K562 (cell line): ENCODE data around the gene RPL7L1. TPM values are rescaled to one million over a fixed set of nuclear protein-coding genes. Genes with fewer than 3 reads are reported as not detected.

ENCODE experiments used
- CSDE1 ChIP-seq, 2 experiments: fragments of 450-650 bp; IDR thresholded peaks; 2 replicates each; pipeline ENCODE4 v1.6.1; 2016; ENCODE audit warnings: mild to moderate bottlenecking in 1 of 2
- CTBP1 ChIP-seq: fragments of 450-650 bp; IDR thresholded peaks from 2 replicates; pipeline ENCODE4 v1.6.1; 2016; ENCODE audit warnings: borderline replicate concordance
- DMBX1 ChIP-seq: fragments of 250-450 bp; sonication (Bioruptor Pico); IDR thresholded peaks from 2 replicates; pipeline ENCODE4 v1.8.0; 2022; ENCODE audit warnings: inconsistent platforms, mild to moderate bottlenecking, moderate library complexity, borderline replicate concordance
- ERF ChIP-seq: fragments of 450-650 bp; formaldehyde crosslinking; IDR thresholded peaks from 2 replicates; pipeline ENCODE4 v1.4.0; 2020; ENCODE audit warnings: mild to moderate bottlenecking, mixed read lengths
- HSF4 ChIP-seq: fragments of 250-450 bp; sonication (Bioruptor Pico); IDR thresholded peaks from 2 replicates; pipeline ENCODE4 v2.1.2; 2022; ENCODE audit warnings: mild to moderate bottlenecking, moderate library complexity, borderline replicate concordance
- KDM2B ChIP-seq: fragments of 250-450 bp; sonication (Bioruptor Pico); IDR thresholded peaks from 2 replicates; pipeline ENCODE4 v1.8.0; 2021; ENCODE audit warnings: mild to moderate bottlenecking, moderate library complexity
- MAZ ChIP-seq, 2 experiments: fragments of 450-650 bp in 1 of 2; sonication (generic) in 1 of 2; formaldehyde crosslinking; IDR thresholded peaks in 1 of 2; conservative IDR thresholded peaks in 1 of 2; 2 replicates each; pipeline versions ENCODE4 v1.4.0 to v1.5.0; 2020; ENCODE audit warnings: mild to moderate bottlenecking in 1 of 2, missing genetic modification reagents in 1 of 2
- MXI1 ChIP-seq: IDR thresholded peaks from 2 replicates; pipeline ENCODE4 v1.6.1; 2011; ENCODE audit warnings: low read depth, mild to moderate bottlenecking, improper control_type of control experiment, low read length
- NFIC ChIP-seq: fragments of 450-650 bp; IDR thresholded peaks from 2 replicates; pipeline ENCODE4 v1.6.1; 2017; ENCODE audit warnings: mild to moderate bottlenecking, inconsistent platforms
- NFIX ChIP-seq: fragments of 250-450 bp; sonication (Bioruptor Pico); IDR thresholded peaks from 2 replicates; pipeline ENCODE4 v1.4.0; 2020; ENCODE audit warnings: low read depth, mild to moderate bottlenecking, moderate library complexity
- PHB ChIP-seq: fragments of 250-450 bp; sonication (Bioruptor Pico); IDR thresholded peaks from 2 replicates; pipeline ENCODE4 v1.5.0; 2021
- PHTF2 ChIP-seq: fragments of 250-450 bp; sonication (Bioruptor Pico); IDR thresholded peaks from 2 replicates; pipeline ENCODE4 v1.5.0; 2021; ENCODE audit warnings: mild to moderate bottlenecking
- RNF2 ChIP-seq: sonication (generic); IDR thresholded peaks from 2 replicates; pipeline ENCODE4 v1.6.1; 2016
- SP2 ChIP-seq: IDR thresholded peaks from 2 replicates; pipeline ENCODE4 v1.6.1; 2011; ENCODE audit warnings: mild to moderate bottlenecking, low read depth, low read length, moderate library complexity; ENCODE audit not compliant: poor library complexity, severe bottlenecking; ENCODE audit errors: extremely low read depth
- TBP ChIP-seq: optimal IDR thresholded peaks from 2 replicates; pipeline ENCODE3; 2011; ENCODE audit warnings: low read depth, low read length, improper control_type of control experiment
- ZBTB7A ChIP-seq: IDR thresholded peaks from 2 replicates; pipeline ENCODE4 v1.6.1; 2011; ENCODE audit warnings: low read depth, mild to moderate bottlenecking, low read length, moderate library complexity, borderline replicate concordance; ENCODE audit not compliant: control insufficient read depth
- ZNF431 ChIP-seq: sonication (generic); formaldehyde crosslinking; IDR thresholded peaks from 2 replicates; pipeline ENCODE4 v1.8.0; 2022; ENCODE audit warnings: mild to moderate bottlenecking, missing genetic modification reagents
- ZNF609 ChIP-seq: sonication (generic); formaldehyde crosslinking; IDR thresholded peaks from 2 replicates; pipeline ENCODE4 v1.8.1; 2023; ENCODE audit warnings: missing genetic modification reagents, mild to moderate bottlenecking, borderline replicate concordance
- ZNF668 ChIP-seq: fragments of 250-450 bp; sonication (Bioruptor Pico); IDR thresholded peaks from 2 replicates; pipeline ENCODE4 v1.8.0; 2022; ENCODE audit warnings: mild to moderate bottlenecking, inconsistent platforms
- ZNF764 ChIP-seq: fragments of 250-450 bp; sonication (Bioruptor Pico); IDR thresholded peaks from 2 replicates; pipeline ENCODE4 v1.4.0; 2020; ENCODE audit warnings: low read depth, mild to moderate bottlenecking, moderate library complexity
- polyA plus RNA-seq, 8 experiments: library from polyadenylated mRNA; depleted of rRNA in 4 of 8; stranded (reverse) in 5 of 8; unstranded in 3 of 8; fragments of >200 nt; fragmentation: Nextera tagmentation in 2 of 8; fragmentation: Illumina TruSeq in 1 of 8; extraction: Ambion mirVana in 2 of 8; extraction: Trizol in 1 of 8; gene quantifications; 2 replicates each; pipeline versions ENCODE4 v1.2.1 to v1.2.3, GENCODE V29; 2011 to 2014; ENCODE audit warnings: inconsistent platforms in 1 of 8, missing spikeins in 1 of 8
- total RNA-seq, 7 experiments: library from RNA; depleted of rRNA in 6 of 7; stranded (reverse); fragments of >200 nt in 6 of 7; fragmentation: Illumina TruSeq in 2 of 7; extraction: Trizol in 2 of 7; gene quantifications; 2 replicates each; pipeline versions ENCODE4 v1.2.1 to v1.2.3, GENCODE V29; 2011 to 2021; ENCODE audit warnings: low replicate concordance in 1 of 7
- TF ChIP-seq, protein P1 (sequence below), 2 experiments: fragments of 200-800 bp in 1 of 2; sonication (Bioruptor generic) in 1 of 2; sonication (generic) in 1 of 2; formaldehyde crosslinking in 1 of 2; IDR thresholded peaks in 1 of 2; conservative IDR thresholded peaks in 1 of 2; 2 replicates each; pipeline versions ENCODE4 v1.5.0 to v1.6.1; 2016 to 2020; ENCODE audit warnings: missing compliant biosample characterization in 1 of 2, missing genetic modification characterization in 1 of 2, missing genetic modification reagents in 1 of 2
- TF ChIP-seq, protein P2 (sequence below): fragments of 250-450 bp; sonication (Bioruptor Pico); IDR thresholded peaks from 2 replicates; pipeline ENCODE4 v1.8.0; 2021; ENCODE audit warnings: moderate library complexity, mild to moderate bottlenecking, inconsistent platforms

Gene RPL7L1
- total and polyA plus RNA-seq, 9 of the 15 experiments (the other 6 are each of a cell fraction or from before 2014, with no cell fraction given): 129 to 259 (median 164) TPM

DNA sequence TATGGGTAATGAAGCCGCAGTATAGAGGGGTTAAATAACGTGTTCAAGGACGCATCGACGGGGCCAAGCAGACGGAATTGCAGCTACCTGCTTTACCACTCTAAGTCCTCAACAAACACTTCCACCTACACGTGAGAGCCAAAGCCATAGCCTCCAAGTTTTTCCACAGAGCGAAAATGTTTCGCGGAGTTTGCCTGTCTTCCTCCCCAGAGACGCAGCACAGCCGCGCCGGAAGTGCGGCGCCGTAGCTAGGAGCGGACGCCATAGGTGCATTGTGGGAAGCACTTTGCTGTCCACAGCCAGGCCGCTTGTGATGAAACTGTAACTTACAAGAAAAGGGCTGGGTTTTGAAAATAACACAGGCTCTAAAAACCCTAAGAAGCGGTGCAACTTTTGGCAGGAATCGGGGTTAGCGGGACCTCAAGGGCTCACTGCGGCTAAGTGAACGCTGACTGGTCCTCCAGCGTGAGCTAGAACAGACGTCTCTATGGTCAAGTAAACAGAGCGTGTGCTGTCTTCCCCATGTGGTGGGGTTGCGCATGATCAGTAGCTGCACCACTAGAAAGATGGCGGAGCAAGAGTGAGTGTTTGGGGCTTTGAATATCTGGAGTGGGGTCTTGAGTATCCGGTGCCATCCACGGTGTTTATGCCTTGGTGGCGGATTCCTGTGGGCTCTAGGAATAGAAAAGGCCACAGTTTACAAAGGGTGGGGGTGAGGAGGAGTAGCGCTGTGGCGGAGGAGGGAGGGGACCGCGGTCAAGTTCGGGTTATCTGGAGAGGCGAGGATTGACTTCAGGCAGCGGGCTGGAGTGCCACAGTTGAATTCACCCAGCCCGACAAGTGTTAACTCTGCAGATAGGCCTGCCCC is at the start of gene RPL7L1 (continued):
- TF ChIP-seq KDM2B (CRISPR knock-in tag) (no peak), MAZ (CRISPR knock-in tag; conservative IDR thresholded peaks at IDR 0.05 in 1 of 2, IDR thresholded peaks at IDR 0.05 in 1 of 2) (peak; percentile 60 to 74), ZNF764 (CRISPR knock-in tag) (no peak), PHTF2 (no peak), NFIX (no peak), NFIC (peak; percentile 41), MXI1 (0 out of 2 replicates have a peak, but pooled peaks have one; percentile 60), TBP (peak; percentile 97), ERF (CRISPR knock-in tag) (peak; percentile 85), ZNF668 (no peak), HSF4 (no peak), CSDE1 (IDR thresholded peaks at IDR 0.05) (peak in 1 of 2 experiments; percentile 69; a peak in 2 of 4 replicates), SP2 (peak; percentile 74), ZBTB7A (no peak), ZNF609 (CRISPR knock-in tag) (peak; percentile 80; the same call in 1 of the 2 replicates), DMBX1 (CRISPR knock-in tag) (peak; percentile 18; the same call in 1 of the 2 replicates), PHB (peak; percentile 75; the same call in 1 of the 2 replicates), CTBP1 (0 out of 2 replicates have a peak, but pooled peaks have one; percentile 39), RNF2 (peak; percentile 60), ZNF431 (CRISPR knock-in tag) (no peak; the same call in 1 of the 2 replicates)
- TF ChIP-seq, protein P1, sequence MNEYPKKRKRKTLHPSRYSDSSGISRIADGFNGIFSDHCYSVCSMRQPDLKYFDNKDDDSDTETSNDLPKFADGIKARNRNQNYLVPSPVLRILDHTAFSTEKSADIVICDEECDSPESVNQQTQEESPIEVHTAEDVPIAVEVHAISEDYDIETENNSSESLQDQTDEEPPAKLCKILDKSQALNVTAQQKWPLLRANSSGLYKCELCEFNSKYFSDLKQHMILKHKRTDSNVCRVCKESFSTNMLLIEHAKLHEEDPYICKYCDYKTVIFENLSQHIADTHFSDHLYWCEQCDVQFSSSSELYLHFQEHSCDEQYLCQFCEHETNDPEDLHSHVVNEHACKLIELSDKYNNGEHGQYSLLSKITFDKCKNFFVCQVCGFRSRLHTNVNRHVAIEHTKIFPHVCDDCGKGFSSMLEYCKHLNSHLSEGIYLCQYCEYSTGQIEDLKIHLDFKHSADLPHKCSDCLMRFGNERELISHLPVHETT (CRISPR knock-in tag; conservative IDR thresholded peaks at IDR 0.05 in 1 of 2, IDR thresholded peaks at IDR 0.05 in 1 of 2): peak in 1 of 2 experiments; percentile 47; a peak in 2 of 4 replicates
- TF ChIP-seq, protein P2, sequence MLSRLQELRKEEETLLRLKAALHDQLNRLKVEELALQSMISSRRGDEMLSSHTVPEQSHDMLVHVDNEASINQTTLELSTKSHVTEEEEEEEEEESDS (CRISPR knock-in tag): no peak
